HCT116 (cell line): ENCODE data around the gene SCN2B. TPM values are rescaled to one million over a fixed set of nuclear protein-coding genes. Genes with fewer than 3 reads are reported as not detected.

ENCODE experiments used
- ATAC-seq: fragments of 200-7000 bp; cut with Tn5 transposase; 2 replicates; pipeline ENCODE4 v1.9.1; 2020; ENCODE audit warnings: mild to moderate bottlenecking, moderate library complexity
- BruUV-seq: library from RNA; stranded (reverse); fragments of 400-500 nt; replicated peaks from 2 replicates; lab custom pipeline; 2021; lab: Mats Ljungman, UMichigan
- CTCF ChIA-PET: fragments of 300-600 bp; sonication (Branson Sonifier 250); formaldehyde crosslinking; loops from one replicate; lab custom pipeline; 2021; ENCODE audit warnings: antibody characterized with exemption; lab: Charles Lee
- POLR2A ChIA-PET: fragments of 300-600, 350-600 bp; sonication (Branson Sonifier 250); formaldehyde crosslinking; loops from one replicate; lab custom pipeline; 2021; ENCODE audit warnings: antibody characterized with exemption; lab: Charles Lee
- RAD21 ChIA-PET, 2 experiments: fragments of 300-600 bp; sonication (Branson Sonifier 250); formaldehyde crosslinking; loops; one replicate each; lab custom pipeline; 2023; ENCODE audit warnings: low total read pairs in 2 of 2; ENCODE audit not compliant: uncharacterized antibody in 2 of 2, unreplicated experiment in 2 of 2, low non-redundant PET in 1 of 2; lab: Charles Lee
- DNase-seq: peaks from one replicate; pipeline ENCODE4 v3.0.0-alpha.2; 2010; ENCODE audit warnings: low read depth, low spot score
- H2AFZ ChIP-seq: fragments of 200-600 bp; shearing (Covaris generic), sonication (generic); 2 replicates; pipeline ENCODE4 v1.6.1; 2017; ENCODE audit warnings: low read depth, mixed run types, mixed read lengths, antibody characterized with exemption, low read length; ENCODE audit not compliant: poor library complexity, severe bottlenecking
- H3K27ac ChIP-seq: 2 replicates; pipeline ENCODE4 v1.5.1; 2012; ENCODE audit warnings: low read depth, low read length
- H3K27me3 ChIP-seq: fragments of 200-600 bp; sonication (generic); 2 replicates; pipeline ENCODE4 v1.6.1; 2016; ENCODE audit warnings: mixed run types, low read length, mixed read lengths; ENCODE audit not compliant: insufficient read depth
- H3K36me3 ChIP-seq, 2 experiments: fragments of 200-500 bp in 1 of 2; fragments of 200-600 bp in 1 of 2; sonication (Bioruptor generic) in 1 of 2; sonication (generic) in 1 of 2; 2 replicates each; pipeline versions ENCODE4 v1.5.1 to v1.6.1; 2014 to 2016; ENCODE audit warnings: low read length in 2 of 2, inconsistent platforms in 1 of 2, mixed read lengths in 1 of 2, mixed run types in 1 of 2; ENCODE audit not compliant: insufficient read depth in 2 of 2, control insufficient read depth in 1 of 2
- H3K4me1 ChIP-seq, 2 experiments: fragments of 200-600 bp in 1 of 2; sonication (generic) in 1 of 2; 2 replicates each; pipeline versions ENCODE4 v1.5.1 to v1.6.1; 2012 to 2017; ENCODE audit warnings: low read length in 2 of 2, inconsistent platforms in 1 of 2, mild to moderate bottlenecking in 1 of 2, mixed read lengths in 1 of 2, mixed run types in 1 of 2, moderate library complexity in 1 of 2; ENCODE audit not compliant: insufficient read depth in 2 of 2, control insufficient read depth in 1 of 2
- H3K4me2 ChIP-seq: fragments of 200-600 bp; sonication (generic); 2 replicates; pipeline ENCODE4 v1.6.1; 2017; ENCODE audit warnings: mixed run types, low read length, mixed read lengths
- H3K4me3 ChIP-seq, 2 experiments: fragments of 200-600 bp in 1 of 2; sonication (generic) in 1 of 2; replicated peaks in 1 of 2; 2 replicates each; pipeline ENCODE4 v1.5.1; 2011 to 2016; ENCODE audit warnings: low read length in 2 of 2, control low read depth in 1 of 2, low read depth in 1 of 2, mild to moderate bottlenecking in 1 of 2, mixed read lengths in 1 of 2, mixed run types in 1 of 2
- H3K79me2 ChIP-seq: fragments of 200-600 bp; sonication (generic); 2 replicates; pipeline ENCODE4 v1.6.1; 2017; ENCODE audit warnings: mild to moderate bottlenecking, mixed run types, low read length, moderate library complexity, mixed read lengths; ENCODE audit not compliant: insufficient read depth
- H3K9ac ChIP-seq: fragments of 200-600 bp; sonication (generic); 2 replicates; pipeline ENCODE4 v1.6.1; 2016; ENCODE audit warnings: low read length, mixed read lengths
- H3K9me2 ChIP-seq: fragments of 200-600 bp; sonication (generic), shearing (Covaris generic); 2 replicates; pipeline ENCODE4 v1.6.1; 2017; ENCODE audit warnings: mixed run types, mild to moderate bottlenecking, moderate library complexity; ENCODE audit not compliant: insufficient read depth
- H3K9me3 ChIP-seq, 2 experiments: fragments of 200-500 bp in 1 of 2; fragments of 200-600 bp in 1 of 2; sonication (Bioruptor generic) in 1 of 2; sonication (generic) in 1 of 2; 2 replicates each; pipeline ENCODE4 v1.6.1; 2014 to 2017; ENCODE audit warnings: low read length in 2 of 2, mixed read lengths in 2 of 2, inconsistent platforms in 1 of 2, low read depth in 1 of 2, mild to moderate bottlenecking in 1 of 2, mixed run types in 1 of 2, moderate library complexity in 1 of 2; ENCODE audit not compliant: control insufficient read depth in 1 of 2, insufficient read depth in 1 of 2
- H4K20me1 ChIP-seq: fragments of 200-600 bp; sonication (generic), shearing (Covaris generic); 2 replicates; pipeline ENCODE4 v1.6.1; 2017; ENCODE audit warnings: mixed run types, mild to moderate bottlenecking, moderate library complexity; ENCODE audit not compliant: insufficient read depth
- CBX3 ChIP-seq: IDR thresholded peaks from 2 replicates; pipeline ENCODE4 v1.6.1; 2012; ENCODE audit warnings: low read depth
- EGR1 ChIP-seq: IDR thresholded peaks from 2 replicates; pipeline ENCODE4 v1.6.1; 2012; ENCODE audit warnings: low read depth
- EZH2phosphoT487 ChIP-seq: fragments of 200-600 bp; IDR thresholded peaks from 2 replicates; pipeline ENCODE4 v1.6.1; 2018; ENCODE audit warnings: antibody characterized with exemption, borderline replicate concordance
- POLR2A ChIP-seq: IDR thresholded peaks from 2 replicates; pipeline ENCODE4 v1.7.0; 2011; ENCODE audit warnings: borderline replicate concordance; ENCODE audit not compliant: insufficient read depth, insufficient read length; ENCODE audit errors: extremely low read depth
- POLR2AphosphoS5 ChIP-seq: IDR thresholded peaks from 2 replicates; pipeline ENCODE4 v1.6.1; 2011; ENCODE audit warnings: mild to moderate bottlenecking, low read depth, low read length, moderate library complexity
- SIN3A ChIP-seq: IDR thresholded peaks from 2 replicates; pipeline ENCODE4 v1.6.1; 2012; ENCODE audit warnings: low read depth
- ZFX ChIP-seq: fragments of 450-650 bp; IDR thresholded peaks from 2 replicates; pipeline ENCODE4 v1.6.1; 2017
- intact Hi-C: fragments of 100-400 bp; cut with micrococcal nuclease; formaldehyde crosslinking; loops from 2 replicates; pipeline ENCODE4 v1.10.0; 2022
- total RNA-seq: library from RNA; stranded (reverse); gene quantifications from one replicate; pipeline ENCODE4 v1.2.1, GENCODE V29; 2021; ENCODE audit not compliant: unreplicated experiment
- TF ChIP-seq, protein P1 (sequence below): IDR thresholded peaks from 2 replicates; pipeline ENCODE4 v1.6.1; 2012
- TF ChIP-seq, protein P2 (sequence below), 3 experiments: fragments of 200-600 bp in 1 of 3; sonication (generic) in 1 of 3; IDR thresholded peaks in 2 of 3; conservative IDR thresholded peaks in 1 of 3; 2 replicates each; pipeline ENCODE4 v1.5.1; 2012 to 2017; ENCODE audit warnings: low read depth in 2 of 3, low read length in 2 of 3, antibody characterized with exemption in 1 of 3, borderline replicate concordance in 1 of 3, control low read depth in 1 of 3, mild to moderate bottlenecking in 1 of 3, mixed read lengths in 1 of 3, mixed run types in 1 of 3, moderate library complexity in 1 of 3; ENCODE audit not compliant: insufficient read depth in 1 of 3
- TF ChIP-seq, protein P3 (sequence below): IDR thresholded peaks from 2 replicates; pipeline ENCODE4 v1.6.1; 2012; ENCODE audit warnings: low read depth
- TF ChIP-seq, protein P4 (sequence below): IDR thresholded peaks from 2 replicates; pipeline ENCODE4 v1.6.1; 2012
- TF ChIP-seq, protein P5 (sequence below): IDR thresholded peaks from 2 replicates; pipeline ENCODE4 v1.6.1; 2011; ENCODE audit warnings: mild to moderate bottlenecking, low read length, moderate library complexity; ENCODE audit not compliant: insufficient replicate concordance; ENCODE audit errors: extremely low read depth

Gene SCN2B
- total RNA-seq, 1 experiment from 2014 or later: not detected

DNA sequence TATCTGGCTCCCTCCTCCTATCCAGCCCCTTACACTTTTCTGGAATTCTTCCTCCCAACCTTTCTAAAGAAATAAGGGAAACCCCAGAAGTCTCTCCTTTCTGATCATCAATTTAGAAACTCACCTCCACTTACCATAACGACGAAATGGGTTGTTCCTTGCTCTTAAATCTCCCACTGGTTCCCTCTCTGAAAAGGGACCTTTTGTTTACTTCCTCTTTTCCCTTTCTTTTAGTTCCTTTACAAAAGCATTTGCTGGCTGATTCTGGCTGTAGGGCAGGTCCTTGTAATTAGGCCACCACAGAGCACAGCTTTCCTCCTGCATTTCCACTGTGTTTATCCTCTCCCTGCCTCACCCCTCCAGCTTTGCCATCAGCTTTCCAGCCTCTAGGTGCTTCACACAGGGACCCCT lies 36.3 kb upstream of the SCN2B start:
- no peak for TF ChIP-seq POLR2AphosphoS5
- no peak for TF ChIP-seq SIN3A
- TF ChIP-seq, protein P1, sequence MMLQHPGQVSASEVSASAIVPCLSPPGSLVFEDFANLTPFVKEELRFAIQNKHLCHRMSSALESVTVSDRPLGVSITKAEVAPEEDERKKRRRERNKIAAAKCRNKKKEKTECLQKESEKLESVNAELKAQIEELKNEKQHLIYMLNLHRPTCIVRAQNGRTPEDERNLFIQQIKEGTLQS: no peak
- no peak for TF ChIP-seq ZFX
- TF ChIP-seq, protein P2, sequence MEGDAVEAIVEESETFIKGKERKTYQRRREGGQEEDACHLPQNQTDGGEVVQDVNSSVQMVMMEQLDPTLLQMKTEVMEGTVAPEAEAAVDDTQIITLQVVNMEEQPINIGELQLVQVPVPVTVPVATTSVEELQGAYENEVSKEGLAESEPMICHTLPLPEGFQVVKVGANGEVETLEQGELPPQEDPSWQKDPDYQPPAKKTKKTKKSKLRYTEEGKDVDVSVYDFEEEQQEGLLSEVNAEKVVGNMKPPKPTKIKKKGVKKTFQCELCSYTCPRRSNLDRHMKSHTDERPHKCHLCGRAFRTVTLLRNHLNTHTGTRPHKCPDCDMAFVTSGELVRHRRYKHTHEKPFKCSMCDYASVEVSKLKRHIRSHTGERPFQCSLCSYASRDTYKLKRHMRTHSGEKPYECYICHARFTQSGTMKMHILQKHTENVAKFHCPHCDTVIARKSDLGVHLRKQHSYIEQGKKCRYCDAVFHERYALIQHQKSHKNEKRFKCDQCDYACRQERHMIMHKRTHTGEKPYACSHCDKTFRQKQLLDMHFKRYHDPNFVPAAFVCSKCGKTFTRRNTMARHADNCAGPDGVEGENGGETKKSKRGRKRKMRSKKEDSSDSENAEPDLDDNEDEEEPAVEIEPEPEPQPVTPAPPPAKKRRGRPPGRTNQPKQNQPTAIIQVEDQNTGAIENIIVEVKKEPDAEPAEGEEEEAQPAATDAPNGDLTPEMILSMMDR (IDR thresholded peaks at IDR 0.05 in 2 of 3, conservative IDR thresholded peaks at IDR 0.05 in 1 of 3; ENCODE audit: borderline replicate concordance in 1 of 3, insufficient read depth in 1 of 3, low read depth in 2 of 3, low read length in 2 of 3): no peak
- no peak for TF ChIP-seq EZH2phosphoT487
- no peak for TF ChIP-seq EGR1
- TF ChIP-seq, protein P3, sequence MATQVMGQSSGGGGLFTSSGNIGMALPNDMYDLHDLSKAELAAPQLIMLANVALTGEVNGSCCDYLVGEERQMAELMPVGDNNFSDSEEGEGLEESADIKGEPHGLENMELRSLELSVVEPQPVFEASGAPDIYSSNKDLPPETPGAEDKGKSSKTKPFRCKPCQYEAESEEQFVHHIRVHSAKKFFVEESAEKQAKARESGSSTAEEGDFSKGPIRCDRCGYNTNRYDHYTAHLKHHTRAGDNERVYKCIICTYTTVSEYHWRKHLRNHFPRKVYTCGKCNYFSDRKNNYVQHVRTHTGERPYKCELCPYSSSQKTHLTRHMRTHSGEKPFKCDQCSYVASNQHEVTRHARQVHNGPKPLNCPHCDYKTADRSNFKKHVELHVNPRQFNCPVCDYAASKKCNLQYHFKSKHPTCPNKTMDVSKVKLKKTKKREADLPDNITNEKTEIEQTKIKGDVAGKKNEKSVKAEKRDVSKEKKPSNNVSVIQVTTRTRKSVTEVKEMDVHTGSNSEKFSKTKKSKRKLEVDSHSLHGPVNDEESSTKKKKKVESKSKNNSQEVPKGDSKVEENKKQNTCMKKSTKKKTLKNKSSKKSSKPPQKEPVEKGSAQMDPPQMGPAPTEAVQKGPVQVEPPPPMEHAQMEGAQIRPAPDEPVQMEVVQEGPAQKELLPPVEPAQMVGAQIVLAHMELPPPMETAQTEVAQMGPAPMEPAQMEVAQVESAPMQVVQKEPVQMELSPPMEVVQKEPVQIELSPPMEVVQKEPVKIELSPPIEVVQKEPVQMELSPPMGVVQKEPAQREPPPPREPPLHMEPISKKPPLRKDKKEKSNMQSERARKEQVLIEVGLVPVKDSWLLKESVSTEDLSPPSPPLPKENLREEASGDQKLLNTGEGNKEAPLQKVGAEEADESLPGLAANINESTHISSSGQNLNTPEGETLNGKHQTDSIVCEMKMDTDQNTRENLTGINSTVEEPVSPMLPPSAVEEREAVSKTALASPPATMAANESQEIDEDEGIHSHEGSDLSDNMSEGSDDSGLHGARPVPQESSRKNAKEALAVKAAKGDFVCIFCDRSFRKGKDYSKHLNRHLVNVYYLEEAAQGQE: no peak
- no peak for TF ChIP-seq CBX3
- TF ChIP-seq, protein P4, sequence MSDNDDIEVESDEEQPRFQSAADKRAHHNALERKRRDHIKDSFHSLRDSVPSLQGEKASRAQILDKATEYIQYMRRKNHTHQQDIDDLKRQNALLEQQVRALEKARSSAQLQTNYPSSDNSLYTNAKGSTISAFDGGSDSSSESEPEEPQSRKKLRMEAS: no peak
- TF ChIP-seq, protein P5, sequence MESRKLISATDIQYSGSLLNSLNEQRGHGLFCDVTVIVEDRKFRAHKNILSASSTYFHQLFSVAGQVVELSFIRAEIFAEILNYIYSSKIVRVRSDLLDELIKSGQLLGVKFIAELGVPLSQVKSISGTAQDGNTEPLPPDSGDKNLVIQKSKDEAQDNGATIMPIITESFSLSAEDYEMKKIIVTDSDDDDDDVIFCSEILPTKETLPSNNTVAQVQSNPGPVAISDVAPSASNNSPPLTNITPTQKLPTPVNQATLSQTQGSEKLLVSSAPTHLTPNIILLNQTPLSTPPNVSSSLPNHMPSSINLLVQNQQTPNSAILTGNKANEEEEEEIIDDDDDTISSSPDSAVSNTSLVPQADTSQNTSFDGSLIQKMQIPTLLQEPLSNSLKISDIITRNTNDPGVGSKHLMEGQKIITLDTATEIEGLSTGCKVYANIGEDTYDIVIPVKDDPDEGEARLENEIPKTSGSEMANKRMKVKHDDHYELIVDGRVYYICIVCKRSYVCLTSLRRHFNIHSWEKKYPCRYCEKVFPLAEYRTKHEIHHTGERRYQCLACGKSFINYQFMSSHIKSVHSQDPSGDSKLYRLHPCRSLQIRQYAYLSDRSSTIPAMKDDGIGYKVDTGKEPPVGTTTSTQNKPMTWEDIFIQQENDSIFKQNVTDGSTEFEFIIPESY: no peak
- no peak for TF ChIP-seq POLR2A
- H3K4me1 ChIP-seq: no peaks in the 10 kb centered on the region
- no peaks in the 10 kb centered on the region for H3K79me2 ChIP-seq
- BruUV-seq: no TSS peak
- ATAC-seq (no peak), DNase-seq (no peak)
- H3K4me3 ChIP-seq: no peak overlapping the region
- ChIA-PET POLR2A (no interaction called here), RAD21 (no interaction called here), CTCF (interaction anchor here (2.5 kb wide), 1 partner anchor 14 kb away, joined by 10 read pairs; no protein-coding TSS in a partner anchor)
- H3K4me2 ChIP-seq: no peak overlapping the region
- H3K27ac ChIP-seq: no peak overlapping the region
- no peak overlapping the region for H3K9ac ChIP-seq
- peaks cover 16% of the 10 kb centered on the region; the same call in 1 of the 2 replicates for H3K27me3 ChIP-seq
- H3K36me3 ChIP-seq: no peaks in the 10 kb centered on the region
- no peaks in the 10 kb centered on the region for H4K20me1 ChIP-seq
- H3K9me3 ChIP-seq: no peaks in the 10 kb centered on the region
- intact Hi-C loops: no loop called here
- no peak overlapping the region for H2AFZ ChIP-seq
- no peaks in the 10 kb centered on the region for H3K9me2 ChIP-seq
